Measurements from ENCODE around the gene TLE4.
"Not testable (repeated sequence)": the region's sequence is repeated elsewhere in the genome, so short reads cannot be mapped to it uniquely, and the experiment has no call there.

The TLE4 gene

DNA sequence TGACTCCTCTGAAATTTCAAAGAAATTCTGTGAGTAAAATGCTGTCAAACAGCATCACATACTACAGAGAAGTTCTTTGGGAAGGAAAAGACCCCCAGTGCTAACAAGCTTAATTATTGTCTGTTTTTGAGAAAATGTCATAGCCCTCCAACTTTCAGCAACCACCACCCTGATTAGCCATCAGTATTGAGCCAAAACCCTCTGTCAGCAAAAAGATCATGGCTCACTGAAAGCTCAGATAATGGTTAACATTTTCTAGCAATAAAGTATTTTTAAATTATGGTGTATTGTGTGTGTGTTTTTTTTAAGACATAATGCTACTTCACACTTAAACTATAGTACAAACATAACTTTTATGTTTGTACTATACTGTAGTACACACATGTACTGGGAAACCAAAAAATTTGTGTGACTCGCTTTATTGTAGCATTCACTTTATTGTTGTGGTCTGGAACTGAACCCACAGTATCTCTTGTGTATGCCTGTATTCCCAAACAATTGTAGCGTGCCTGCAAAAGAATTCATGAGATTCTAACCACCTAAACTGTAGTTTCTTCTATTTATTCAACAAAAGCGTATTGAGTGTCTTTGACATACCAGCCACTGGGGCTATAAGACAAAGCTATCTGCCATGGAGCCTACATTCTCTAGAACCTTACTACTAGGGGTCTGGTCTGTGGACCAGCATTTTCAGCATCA, 31.6 kb downstream of the TLE4 start:
- DNase-seq, result no peak
- CTCF ChIA-PET, result no interaction called here
- Mint-ChIP-seq H3K4me1 (peaks cover 3% of the 10 kb centered on the region), H3K4me3 (no peak overlapping the region), H3K27me3 (no peaks in the 10 kb centered on the region), H3K36me3 (peaks cover 40% of the 10 kb centered on the region), H3K9me3 (peaks cover 17% of the 10 kb centered on the region), H3K27ac (no peak overlapping the region)

DNA sequence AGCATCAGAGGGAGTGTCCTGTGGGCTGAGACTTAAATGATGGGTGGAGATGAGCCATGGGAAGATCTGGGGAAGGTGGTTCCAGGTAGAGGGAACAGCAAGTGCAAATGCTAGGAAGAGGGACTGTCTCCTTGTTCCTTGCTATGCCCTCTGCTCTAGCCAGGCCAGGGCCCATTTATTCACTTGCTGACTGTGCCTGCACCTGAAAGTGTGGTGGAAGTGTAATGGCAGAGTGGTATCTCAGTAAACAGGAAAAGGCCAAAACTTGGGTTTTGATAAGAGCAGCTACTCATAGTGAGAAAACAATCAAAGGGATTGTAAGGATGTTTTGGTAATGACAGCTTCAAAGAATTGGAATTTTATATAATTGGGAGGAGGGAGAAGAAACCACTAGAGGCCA, 32.4 kb downstream of the TLE4 start:
- CTCF ChIA-PET, result no interaction called here
- no peak overlapping the region for H3K4me3 Mint-ChIP-seq

DNA sequence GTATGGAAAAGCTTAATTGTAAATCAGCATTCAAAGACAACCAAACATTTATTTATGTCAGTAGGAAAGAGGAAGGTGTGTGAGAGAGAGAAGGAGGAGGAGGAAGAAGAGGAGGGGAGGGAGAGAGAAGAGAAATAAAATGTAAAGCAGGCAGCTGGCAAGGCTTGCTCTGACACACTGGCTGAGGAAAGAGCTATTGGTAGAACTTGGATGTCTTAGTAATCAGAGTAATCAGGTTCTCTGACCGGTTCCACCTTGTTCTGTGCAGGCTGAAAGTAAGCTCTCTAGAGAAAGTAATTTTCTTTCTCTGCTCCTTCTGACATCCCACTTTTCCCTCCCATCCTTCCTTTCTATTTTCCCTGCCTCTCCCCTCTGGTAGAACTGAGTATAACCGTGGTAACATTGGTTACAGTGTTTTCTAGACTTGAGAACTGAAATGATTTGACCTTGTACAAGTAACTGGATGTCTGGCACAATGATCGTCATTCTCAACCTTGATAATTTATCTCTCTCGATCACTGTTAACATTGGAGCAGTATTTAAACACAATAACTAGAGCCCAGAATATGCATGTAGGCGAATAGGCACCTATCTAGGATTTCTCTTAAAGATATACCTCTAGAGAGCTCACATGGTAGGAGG, 33.3 kb downstream of the TLE4 start:
- H3K27me3 Mint-ChIP-seq, result no peaks in the 10 kb centered on the region
- CTCF ChIA-PET, result no interaction called here
- no peak overlapping the region for H3K4me3 Mint-ChIP-seq

More for the DNA sequence above, 32.4 kb downstream of the TLE4 start:
- H3K27me3 Mint-ChIP-seq, result no peaks in the 10 kb centered on the region
- peaks cover 2% of the 10 kb centered on the region for H3K4me1 Mint-ChIP-seq
- H3K36me3 Mint-ChIP-seq, result peaks cover 39% of the 10 kb centered on the region
- H3K9me3 Mint-ChIP-seq, result peaks cover 17% of the 10 kb centered on the region
- no peak overlapping the region for H3K27ac Mint-ChIP-seq
- no peak for DNase-seq

DNA sequence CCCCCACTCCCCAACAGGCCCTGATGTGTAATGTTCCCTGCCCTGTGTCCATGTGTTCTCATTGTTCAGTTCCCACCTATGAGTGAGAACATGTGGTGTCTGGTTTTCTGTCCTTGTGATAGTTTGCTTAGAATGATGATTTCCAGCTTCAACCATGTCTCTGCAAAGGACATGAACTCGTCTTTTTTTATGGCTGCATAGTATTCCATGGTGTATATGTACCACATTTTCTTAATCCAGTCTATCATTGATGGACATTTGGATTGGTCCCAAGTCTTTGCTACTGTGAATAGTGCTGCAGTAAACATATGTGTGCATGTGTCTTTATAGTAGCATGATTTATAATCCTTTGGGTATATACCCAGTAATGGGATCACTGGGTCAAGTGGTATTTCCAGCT, 34.8 kb downstream of the TLE4 start:
- H3K4me1 Mint-ChIP-seq, CTCF ChIA-PET, H3K27ac Mint-ChIP-seq, H3K4me3 Mint-ChIP-seq, H3K27me3 Mint-ChIP-seq, DNase-seq: not testable (repeated sequence)
- Mint-ChIP-seq H3K9me3 (peaks cover 17% of the 10 kb centered on the region), H3K36me3 (peaks cover 35% of the 10 kb centered on the region)

More for the DNA sequence above, 33.3 kb downstream of the TLE4 start:
- no peaks in the 10 kb centered on the region for H3K4me1 Mint-ChIP-seq
- peaks cover 39% of the 10 kb centered on the region for H3K36me3 Mint-ChIP-seq
- H3K9me3 Mint-ChIP-seq, result peaks cover 17% of the 10 kb centered on the region
- DNase-seq, result no peak
- no peak overlapping the region for H3K27ac Mint-ChIP-seq

DNA sequence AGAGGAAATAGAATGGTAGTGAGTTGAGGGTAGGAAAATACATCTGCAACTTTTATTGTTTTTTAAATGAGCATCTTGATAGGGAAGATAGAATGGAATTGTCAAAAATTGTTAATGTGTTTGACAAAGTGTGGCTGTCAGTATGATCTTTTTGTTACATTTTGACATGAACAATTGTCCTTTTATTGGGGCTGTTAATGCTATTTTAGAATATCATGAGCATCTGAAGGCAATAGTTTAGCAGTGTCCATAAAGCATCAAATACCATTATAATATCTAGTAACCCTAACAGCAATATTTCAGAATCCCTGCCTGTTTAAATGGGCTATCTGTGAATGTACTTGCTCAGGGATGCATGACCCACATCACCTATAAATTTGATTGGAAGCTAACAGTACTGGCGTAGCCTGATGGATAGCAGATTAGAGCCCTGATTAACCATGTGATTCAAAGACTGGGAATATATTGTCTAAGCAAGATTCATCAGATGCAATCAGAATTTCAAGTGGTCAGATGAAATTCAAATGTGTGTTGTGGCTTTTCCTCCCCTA, 37.8 kb downstream of the TLE4 start:
- no peaks in the 10 kb centered on the region for H3K4me1 Mint-ChIP-seq
- no peak overlapping the region for H3K4me3 Mint-ChIP-seq
- H3K36me3 Mint-ChIP-seq, result peaks cover 24% of the 10 kb centered on the region

DNA sequence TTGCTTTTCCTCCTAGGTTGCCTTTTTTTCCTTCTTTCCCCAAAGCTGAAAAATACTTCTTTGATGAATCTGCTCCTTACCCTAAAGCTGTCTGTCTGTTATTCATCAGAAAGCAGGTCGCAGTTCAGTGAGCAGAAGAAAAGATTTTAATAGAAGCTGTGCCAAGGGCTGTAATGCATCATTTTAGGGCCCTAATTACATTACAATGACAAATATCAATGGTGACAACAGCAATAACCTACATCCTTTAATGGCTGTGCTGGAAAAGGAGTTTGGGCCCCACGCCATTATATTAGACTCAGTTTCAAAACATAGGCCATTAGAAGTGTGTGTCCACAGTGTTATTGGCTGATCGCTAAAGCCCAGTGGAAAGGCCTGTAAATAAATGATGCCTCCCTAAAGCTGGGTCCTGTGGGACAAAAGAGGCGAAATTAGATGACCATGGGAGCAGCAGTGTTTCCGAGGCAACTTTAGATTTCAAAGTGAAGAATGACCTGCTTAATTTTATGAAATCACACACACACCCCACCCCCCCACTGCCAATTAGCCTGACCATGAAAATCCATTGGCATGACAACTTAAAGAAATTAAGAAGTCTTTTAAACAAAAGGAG, 38.4 kb downstream of the TLE4 start:
- no peak for DNase-seq
- Mint-ChIP-seq H3K27me3 (no peaks in the 10 kb centered on the region), H3K36me3 (peaks cover 24% of the 10 kb centered on the region), H3K9me3 (peaks cover 10% of the 10 kb centered on the region), H3K4me3 (no peak overlapping the region), H3K4me1 (no peaks in the 10 kb centered on the region), H3K27ac (no peak overlapping the region)
- CTCF ChIA-PET, result no interaction called here

More for the DNA sequence above, 37.8 kb downstream of the TLE4 start:
- Mint-ChIP-seq H3K9me3 (peaks cover 10% of the 10 kb centered on the region), H3K27me3 (no peaks in the 10 kb centered on the region), H3K27ac (no peak overlapping the region)
- DNase-seq, result no peak
- CTCF ChIA-PET, result no interaction called here

DNA sequence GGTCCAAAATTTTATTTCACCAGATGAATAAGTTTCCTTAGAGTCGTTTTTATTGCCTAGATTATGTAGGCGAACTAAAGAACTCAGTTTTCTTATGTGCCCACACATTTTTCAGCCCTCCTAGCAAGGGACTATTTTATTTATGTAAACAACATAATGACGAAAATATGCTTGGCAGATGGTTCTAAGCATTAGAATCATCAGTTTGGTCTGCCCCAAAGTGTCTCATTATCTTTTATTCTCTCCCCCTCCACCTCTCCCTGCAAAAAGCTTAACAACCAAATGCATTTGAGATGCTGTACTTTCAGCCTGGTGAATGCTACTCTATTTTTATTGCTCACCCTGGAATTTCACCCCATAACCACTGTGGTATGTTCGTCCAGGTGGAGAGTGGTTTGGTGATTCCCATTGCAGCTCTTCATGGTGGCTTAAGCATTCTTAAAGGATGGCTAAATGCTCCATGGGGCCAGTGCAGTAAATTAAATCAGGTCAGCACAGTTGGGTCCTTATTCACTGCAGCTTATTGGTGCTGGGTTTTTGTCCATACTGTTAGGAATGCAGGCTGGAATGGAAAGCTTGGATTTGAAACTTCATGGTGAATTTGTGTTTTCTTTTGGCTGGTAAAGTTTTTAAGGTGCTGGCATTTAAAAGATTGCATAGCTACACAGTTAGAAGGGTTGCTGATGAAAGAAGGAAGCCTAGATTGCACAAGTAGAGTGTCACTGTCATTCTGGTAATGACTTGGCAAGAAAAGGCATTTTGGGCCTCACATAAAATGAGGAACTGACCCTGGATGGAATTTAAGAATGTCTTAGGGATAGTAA, 39.2 kb downstream of the TLE4 start:
- no peaks in the 10 kb centered on the region for H3K27me3 Mint-ChIP-seq
- CTCF ChIA-PET, result no interaction called here
- peaks cover 26% of the 10 kb centered on the region for H3K36me3 Mint-ChIP-seq
- no peak for DNase-seq
- peaks cover 10% of the 10 kb centered on the region for H3K9me3 Mint-ChIP-seq
- H3K4me3 Mint-ChIP-seq, result no peak overlapping the region
- no peaks in the 10 kb centered on the region for H3K4me1 Mint-ChIP-seq
- no peak overlapping the region for H3K27ac Mint-ChIP-seq

DNA sequence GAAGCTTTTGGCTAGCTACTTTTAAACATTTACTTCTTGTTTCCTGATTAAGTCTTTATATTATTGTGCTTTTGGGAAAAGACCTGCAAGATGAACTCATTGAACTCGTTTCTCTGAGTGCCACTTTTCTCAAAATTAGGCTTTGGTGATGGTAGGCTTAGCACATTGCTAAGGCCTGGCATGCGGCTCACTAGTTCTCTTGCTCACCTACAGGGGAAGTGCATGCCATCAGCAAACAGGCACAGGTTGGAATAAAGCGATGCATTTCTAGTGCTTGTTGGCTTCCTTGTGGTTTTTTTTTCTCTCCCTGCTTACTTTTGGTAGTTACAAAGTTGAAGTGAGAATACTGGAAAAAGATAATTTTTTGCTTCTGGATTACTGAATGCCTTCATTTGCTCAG, 41.4 kb downstream of the TLE4 start:
- H3K36me3 Mint-ChIP-seq, result peaks cover 8% of the 10 kb centered on the region
- CTCF ChIA-PET, result no interaction called here
- DNase-seq, result no peak
- no peaks in the 10 kb centered on the region for H3K9me3 Mint-ChIP-seq
- no peaks in the 10 kb centered on the region for H3K27me3 Mint-ChIP-seq
- H3K4me3 Mint-ChIP-seq, result no peak overlapping the region
- H3K4me1 Mint-ChIP-seq, result no peaks in the 10 kb centered on the region
- H3K27ac Mint-ChIP-seq, result no peak overlapping the region

DNA sequence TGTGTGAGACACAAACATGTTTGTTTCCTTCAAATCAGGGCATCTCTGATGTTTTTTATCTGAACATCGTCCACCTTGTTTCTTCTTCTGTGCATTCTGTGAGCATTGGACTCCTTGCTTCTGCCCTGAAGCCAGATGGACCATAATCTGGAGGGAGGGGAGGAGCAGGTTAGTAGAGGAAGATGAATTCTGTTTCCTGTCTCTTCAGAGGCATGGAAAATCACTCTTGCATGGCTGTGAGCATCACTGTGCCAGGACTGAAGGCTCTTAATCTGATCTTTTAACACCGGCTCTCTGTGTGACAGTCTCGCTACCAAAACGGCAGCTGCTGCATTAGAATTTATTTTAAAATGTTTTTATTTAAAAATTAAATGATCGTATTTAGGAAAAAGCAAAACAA, 43.3 kb downstream of the TLE4 start:
- H3K36me3 Mint-ChIP-seq, result peaks cover 7% of the 10 kb centered on the region
- DNase-seq, result no peak
- CTCF ChIA-PET, result no interaction called here
- H3K4me3 Mint-ChIP-seq, result no peak overlapping the region
- no peaks in the 10 kb centered on the region for H3K27me3 Mint-ChIP-seq
- H3K4me1 Mint-ChIP-seq, result peaks cover 5% of the 10 kb centered on the region
- no peaks in the 10 kb centered on the region for H3K9me3 Mint-ChIP-seq
- H3K27ac Mint-ChIP-seq, result no peak overlapping the region

DNA sequence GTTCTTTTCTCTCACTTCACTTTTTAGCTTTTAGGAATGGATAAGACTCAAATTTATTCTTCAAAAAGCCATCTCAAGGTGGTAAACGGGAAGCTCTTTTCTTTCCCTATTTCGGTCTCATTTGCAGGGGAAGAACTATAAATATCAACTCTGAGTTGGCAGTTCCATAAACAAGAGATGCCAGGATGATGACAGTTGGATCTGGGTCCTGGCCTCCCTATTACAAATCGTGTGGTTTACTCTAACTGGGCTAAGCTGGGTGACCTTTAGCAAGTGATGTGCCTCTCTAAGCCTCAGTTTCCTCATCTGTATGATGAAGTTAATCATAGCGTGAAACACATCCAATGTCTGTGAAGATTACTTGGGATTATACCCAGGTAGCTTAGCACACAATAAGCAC, 44.2 kb downstream of the TLE4 start:
- no peak for DNase-seq
- CTCF ChIA-PET, result no interaction called here

DNA sequence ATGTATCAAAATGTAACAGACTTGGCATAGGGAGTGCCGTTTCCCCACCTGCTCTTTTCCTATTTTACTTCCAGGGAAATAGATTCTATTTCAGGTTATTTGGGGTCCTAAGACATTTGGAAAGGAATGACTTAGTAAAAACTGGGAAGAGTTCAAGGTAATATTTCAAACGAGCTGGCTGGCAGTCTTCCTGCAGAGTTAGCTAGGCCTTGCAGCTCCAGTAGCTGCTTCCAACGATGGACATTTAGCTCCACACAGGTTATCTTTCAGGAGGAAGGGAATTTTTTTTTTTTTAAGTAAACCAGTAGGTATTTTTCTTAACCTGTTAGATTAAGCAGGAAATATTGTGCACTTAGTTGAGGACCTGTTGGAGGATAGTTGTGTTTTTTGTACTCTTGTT, 45.2 kb downstream of the TLE4 start:
- no peaks in the 10 kb centered on the region for H3K9me3 Mint-ChIP-seq
- peaks cover 14% of the 10 kb centered on the region for H3K36me3 Mint-ChIP-seq
- no peak overlapping the region for H3K4me3 Mint-ChIP-seq
- CTCF ChIA-PET, result no interaction called here
- DNase-seq, result no peak
- no peaks in the 10 kb centered on the region for H3K27me3 Mint-ChIP-seq
- peaks cover 5% of the 10 kb centered on the region for H3K4me1 Mint-ChIP-seq
- H3K27ac Mint-ChIP-seq, result no peak overlapping the region

More for the DNA sequence above, 44.2 kb downstream of the TLE4 start:
- H3K36me3 Mint-ChIP-seq, result peaks cover 8% of the 10 kb centered on the region
- H3K27ac Mint-ChIP-seq, result no peak overlapping the region
- H3K4me1 Mint-ChIP-seq, result peaks cover 5% of the 10 kb centered on the region
- no peaks in the 10 kb centered on the region for H3K9me3 Mint-ChIP-seq
- no peak overlapping the region for H3K4me3 Mint-ChIP-seq
- no peaks in the 10 kb centered on the region for H3K27me3 Mint-ChIP-seq

DNA sequence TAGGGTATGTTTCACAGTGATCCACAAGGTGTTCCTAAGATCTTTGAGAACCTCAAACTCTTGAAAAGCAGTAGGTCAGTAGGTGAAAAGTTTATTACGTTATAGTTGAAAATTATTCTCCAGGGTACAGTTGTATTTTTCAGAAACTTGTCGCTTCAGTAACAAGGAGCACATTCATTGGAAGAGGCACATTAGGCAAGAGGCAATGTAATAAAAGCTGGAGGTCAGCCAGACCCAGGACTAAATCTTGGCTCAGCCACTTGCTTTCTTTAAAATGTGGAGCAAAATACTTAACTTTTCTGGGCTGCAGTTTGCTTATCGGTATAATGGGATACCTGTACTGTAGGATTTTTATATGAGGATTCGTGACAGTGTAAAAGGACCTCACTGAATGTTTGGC, 45.6 kb downstream of the TLE4 start:
- Mint-ChIP-seq H3K27ac (no peak overlapping the region), H3K9me3 (no peaks in the 10 kb centered on the region), H3K36me3 (peaks cover 14% of the 10 kb centered on the region), H3K27me3 (no peaks in the 10 kb centered on the region), H3K4me3 (no peak overlapping the region), H3K4me1 (peaks cover 5% of the 10 kb centered on the region)
- no peak for DNase-seq
- CTCF ChIA-PET, result no interaction called here

DNA sequence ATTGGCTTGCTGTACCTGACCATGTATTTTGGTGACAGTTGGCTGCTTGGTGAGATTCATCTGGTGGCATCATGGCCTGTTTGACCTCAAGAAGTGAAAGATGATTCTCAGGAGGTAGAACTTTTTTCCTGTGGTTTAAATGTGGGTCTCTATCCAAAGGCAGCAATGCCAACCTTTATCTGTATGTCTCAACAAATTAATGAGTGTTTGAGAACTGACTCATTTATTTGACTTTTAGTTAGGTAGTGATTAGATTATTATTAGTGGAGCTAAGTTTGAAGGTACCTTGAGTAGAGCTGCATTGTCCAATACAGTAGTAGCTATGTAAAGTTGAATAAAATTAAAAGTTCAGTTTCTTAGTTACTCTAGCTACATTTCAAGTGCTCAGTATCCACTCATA, 48.2 kb downstream of the TLE4 start:
- H3K36me3 Mint-ChIP-seq, result peaks cover 12% of the 10 kb centered on the region
- no peak overlapping the region for H3K27ac Mint-ChIP-seq
- peaks cover 17% of the 10 kb centered on the region for H3K4me1 Mint-ChIP-seq
- CTCF ChIA-PET, result no interaction called here
- no peaks in the 10 kb centered on the region for H3K27me3 Mint-ChIP-seq
- H3K4me3 Mint-ChIP-seq, result no peak overlapping the region
- DNase-seq, result no peak
- H3K9me3 Mint-ChIP-seq, result no peaks in the 10 kb centered on the region

DNA sequence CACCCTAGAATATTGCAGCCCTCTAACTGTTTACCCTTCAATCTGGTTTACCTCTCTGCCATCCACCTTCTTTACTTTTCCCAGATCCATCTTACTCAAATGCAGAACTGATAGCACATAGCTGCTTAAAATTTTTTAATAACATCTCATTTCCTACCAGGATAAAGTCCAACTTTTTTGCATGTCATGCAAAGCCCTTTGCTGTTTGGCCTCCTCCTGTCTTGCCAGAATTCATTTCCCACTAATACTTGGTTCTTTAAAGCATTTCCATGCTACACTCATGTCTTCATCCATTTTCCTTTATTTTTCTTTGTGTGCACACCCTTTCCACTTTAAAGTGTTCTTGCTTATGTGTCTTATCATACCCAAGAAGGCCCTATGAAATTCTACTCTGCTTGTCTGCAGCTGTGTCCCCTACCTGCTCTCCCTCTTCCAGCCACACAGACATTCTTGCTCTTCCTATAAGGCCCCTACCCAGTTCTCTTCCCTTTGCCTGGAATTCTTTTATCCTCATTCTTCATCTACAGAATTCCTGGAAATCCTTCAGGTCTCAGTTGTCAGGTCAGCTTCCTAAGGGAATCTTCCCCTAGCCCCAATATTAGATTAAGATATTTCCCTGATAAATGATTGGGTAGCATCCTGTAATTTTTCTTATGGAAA, 50.3 kb downstream of the TLE4 start:
- peaks cover 21% of the 10 kb centered on the region for H3K4me1 Mint-ChIP-seq

More for the DNA sequence above, 50.3 kb downstream of the TLE4 start:
- no peak for DNase-seq
- H3K9me3 Mint-ChIP-seq, result no peaks in the 10 kb centered on the region
- no peak overlapping the region for H3K4me3 Mint-ChIP-seq
- H3K36me3 Mint-ChIP-seq, result peaks cover 10% of the 10 kb centered on the region
- CTCF ChIA-PET, result no interaction called here
- H3K27ac Mint-ChIP-seq, result no peak overlapping the region
- H3K27me3 Mint-ChIP-seq, result no peaks in the 10 kb centered on the region

Measured in activated naive CD4-positive, alpha-beta T cell treated with anti-CD3 and anti-CD28 coated beads, Interleukin-2, amount 10 ng/mL, durations not matched to agents 7 days and 5 days (primary cell).